Thyroid gland (tissue), 4 donors: ENCODE data around the gene MAP3K12.

Experiments
- POLR2A ChIP-seq, 2 donors: fragments of 450-650 bp; IDR thresholded peaks; one replicate each; pipeline ENCODE4 v1.6.1; 2017; ENCODE audit warnings: antibody characterized with exemption in 2 of 2, mild to moderate bottlenecking in 2 of 2, moderate library complexity in 1 of 2
- TF ChIP-seq, protein P1 (sequence below), 6 experiments: fragments of 200-600 bp in 3 of 6; fragments of 450-650 bp in 3 of 6; sonication (generic) in 3 of 6; IDR thresholded peaks; one replicate each; pipeline ENCODE4 v1.5.1; 2016 to 2019; ENCODE audit warnings: antibody characterized with exemption in 6 of 6, mild to moderate bottlenecking in 2 of 6, inconsistent platforms in 1 of 6, moderate library complexity in 1 of 6

DNA sequence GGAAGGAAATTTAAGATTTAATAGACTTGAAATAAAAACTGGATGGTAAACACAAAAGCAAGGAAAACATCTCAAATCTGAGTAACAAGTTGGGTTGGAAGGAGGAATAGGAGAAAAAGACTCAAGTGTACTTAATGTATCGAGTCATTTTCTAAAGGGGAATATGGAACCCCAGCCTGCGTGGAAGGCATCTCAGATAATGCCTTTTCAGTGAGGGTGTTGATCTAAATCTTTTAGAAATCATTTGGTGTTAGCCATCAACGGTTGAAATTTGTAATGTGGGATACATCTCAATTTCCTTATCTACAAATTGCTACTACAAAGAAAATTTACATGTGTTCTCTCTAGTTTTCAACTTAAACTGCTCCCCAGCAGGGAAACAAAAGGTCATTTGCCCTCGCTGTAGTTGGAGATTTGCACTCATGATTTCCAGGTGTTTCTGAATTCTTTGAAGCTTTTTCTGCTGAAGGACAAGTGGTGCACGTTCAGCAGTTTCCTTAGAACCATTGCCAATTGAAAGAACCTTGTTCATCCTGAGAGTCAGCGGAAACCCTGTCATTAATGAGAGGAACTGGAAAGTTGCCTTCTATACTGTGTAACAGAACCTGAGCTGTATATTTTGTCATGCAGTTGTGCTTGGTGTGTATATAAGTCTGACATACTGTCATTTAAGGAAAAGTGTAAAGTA is 45.2 kb downstream of the MAP3K12 start:
- TF ChIP-seq, protein P1, sequence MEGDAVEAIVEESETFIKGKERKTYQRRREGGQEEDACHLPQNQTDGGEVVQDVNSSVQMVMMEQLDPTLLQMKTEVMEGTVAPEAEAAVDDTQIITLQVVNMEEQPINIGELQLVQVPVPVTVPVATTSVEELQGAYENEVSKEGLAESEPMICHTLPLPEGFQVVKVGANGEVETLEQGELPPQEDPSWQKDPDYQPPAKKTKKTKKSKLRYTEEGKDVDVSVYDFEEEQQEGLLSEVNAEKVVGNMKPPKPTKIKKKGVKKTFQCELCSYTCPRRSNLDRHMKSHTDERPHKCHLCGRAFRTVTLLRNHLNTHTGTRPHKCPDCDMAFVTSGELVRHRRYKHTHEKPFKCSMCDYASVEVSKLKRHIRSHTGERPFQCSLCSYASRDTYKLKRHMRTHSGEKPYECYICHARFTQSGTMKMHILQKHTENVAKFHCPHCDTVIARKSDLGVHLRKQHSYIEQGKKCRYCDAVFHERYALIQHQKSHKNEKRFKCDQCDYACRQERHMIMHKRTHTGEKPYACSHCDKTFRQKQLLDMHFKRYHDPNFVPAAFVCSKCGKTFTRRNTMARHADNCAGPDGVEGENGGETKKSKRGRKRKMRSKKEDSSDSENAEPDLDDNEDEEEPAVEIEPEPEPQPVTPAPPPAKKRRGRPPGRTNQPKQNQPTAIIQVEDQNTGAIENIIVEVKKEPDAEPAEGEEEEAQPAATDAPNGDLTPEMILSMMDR (IDR thresholded peaks at IDR 0.05) = no peak
- TF ChIP-seq POLR2A (IDR thresholded peaks at IDR 0.05) = no peak
